ENCODE data around the gene TBC1D2B.

GRCh38 chr15:78035861-78036476, 41.5 kb downstream of the TBC1D2B start:
- TF ChIP-seq CTCF (IDR thresholded peaks at IDR 0.05; ENCODE audit: insufficient read depth, low read length, poor library complexity, severe bottlenecking) (no peak), EZH2phosphoT487 (conservative IDR thresholded peaks at IDR 0.05; ENCODE audit: low read length) (no peak)

Measured in SU-DHL-6 (cell line).